Pancreas (tissue), 10 donors: ENCODE results near the gene MPO. TPM values are rescaled to one million over a fixed set of nuclear protein-coding genes. Genes with fewer than 3 reads are reported as not detected.
A peak's percentile ranks its signal among the peaks of the same experiment; 100 is the strongest.

ENCODE experiments used
- ATAC-seq, 4 donors: fragments of 200-7000 bp; cut with Tn5 transposase; one replicate each; pipeline versions ENCODE4 v1.8.0 to v1.9.1; 2020; ENCODE audit warnings: mild to moderate bottlenecking in 4 of 4, moderate library complexity in 4 of 4
- DNase-seq, 6 donors: peaks; one replicate each; pipeline ENCODE4 v3.0.0-alpha.2; 2020
- FAIRE-seq: peaks from 2 replicates; lab custom pipeline; 2012; peaks lifted over from hg19 to GRCh38; lab: Jason Lieb, UNC
- H3K27ac ChIP-seq, 4 donors: fragments of 200-600 bp; sonication (generic); 1 replicate in 3 of 4; 2 replicates in 1 of 4; pipeline versions ENCODE4 v1.5.0 to v1.8.0; 2020
- H3K27me3 ChIP-seq, 4 donors: fragments of 200-600 bp; one replicate each; pipeline ENCODE4 v1.8.0; 2021
- H3K36me3 ChIP-seq, 3 donors: fragments of 200-600 bp; sonication (generic) in 1 of 3; one replicate each; pipeline versions ENCODE4 v1.5.0 to v1.8.0; 2020 to 2021
- H3K4me1 ChIP-seq, 3 donors: fragments of 200-600 bp; one replicate each; pipeline ENCODE4 v1.8.0; 2021
- H3K4me3 ChIP-seq, 4 donors: fragments of 200-600 bp; sonication (generic) in 2 of 4; one replicate each; pipeline versions ENCODE4 v1.5.0 to v1.8.0; 2020 to 2021
- H3K9me3 ChIP-seq, 4 donors: fragments of 200-600 bp; one replicate each; pipeline ENCODE4 v1.8.0; 2021
- WGBS, 2 donors: extraction: QIAGEN DNeasy Blood & Tissue Kit; methylation state at CpG; one replicate each; pipeline ENCODE4 v1.1.7; 2013; 5-methylcytosine and 5-hydroxymethylcytosine counted together
- intact Hi-C, 3 donors: fragments of 100-400 bp; cut with DNase I; formaldehyde crosslinking; loops; one replicate each; pipeline versions ENCODE4 v1.11.1 to v1.14.2; 2022
- polyA plus RNA-seq, 2 donors: library from polyadenylated mRNA; stranded (reverse); fragments of 200-250 nt; gene quantifications; one replicate each; pipeline ENCODE4 v1.2.3, GENCODE V29; 2013
- total RNA-seq, 6 donors: library from RNA; stranded (reverse); fragmentation: NEBNext Ultra II Directional in 4 of 6; extraction: Animal tissue kit (Norgen Biotek cat#: 25700) in 4 of 6; gene quantifications; one replicate each; pipeline versions ENCODE4 v1.2.1 to v1.2.4, GENCODE V29; 2021 to 2023
- TF ChIP-seq, protein P1 (sequence below), 4 donors: fragments of 200-600 bp; sonication (generic) in 3 of 4; IDR thresholded peaks; one replicate each; pipeline versions ENCODE4 v1.5.0 to v1.8.0; 2021; ENCODE audit warnings: antibody characterized with exemption in 4 of 4
- donor health status: healthy with polysubstance abuse.
- donor health status: DM: no; HTN: no; CAD: no; lungs with moderate emphysema.
- donor health status: DM: no; HTN: no; CAD: no.
- donor health status: control.
- donor health status: control.
- donor health status: Bipolar disorder and iron deficiency.
- donor health status: DM: yes; HTN: yes; CAD: no.
- donor health status: DM: no; HTN: no; CAD: no.
- donor health status: DM: no; HTN: no; CAD: no.
- donor health status: DM: yes; HTN: yes; CAD: no.

The MPO gene
- total and polyA plus RNA-seq, 8 donors, result 0.03 to 0.28 (median 0.09) TPM; not detected in 1

DNA sequence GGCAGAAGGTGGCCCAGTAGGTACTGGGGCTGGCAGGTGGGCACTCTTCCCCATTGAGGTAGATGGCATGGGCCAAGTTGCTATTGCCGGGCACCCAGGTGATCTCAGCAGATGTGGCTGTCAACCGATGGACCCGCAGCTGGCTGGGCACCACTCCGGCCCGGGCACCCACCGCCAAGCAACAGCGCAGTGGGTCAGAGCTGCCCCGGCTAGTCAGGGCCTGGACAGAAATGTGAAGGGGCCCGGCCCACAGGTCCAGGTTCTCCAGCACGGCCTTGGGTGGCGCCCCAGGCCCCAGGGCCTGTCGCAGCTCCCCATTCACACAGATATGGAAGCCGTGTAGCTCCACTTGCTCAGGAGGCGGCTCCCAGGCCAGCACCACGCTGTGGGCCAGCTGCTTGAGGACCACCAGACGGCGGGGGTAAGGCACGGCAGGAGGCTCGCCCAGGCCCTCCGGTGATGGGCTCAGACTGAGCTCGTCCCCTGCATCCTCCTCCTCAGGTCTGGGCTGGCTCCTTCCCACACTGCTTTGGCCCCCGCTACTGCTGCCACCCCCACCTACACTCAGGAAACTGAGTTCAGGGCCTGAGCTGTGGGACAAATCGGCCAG is 31.4 kb upstream of the MPO start:
- Histone ChIP-seq H3K4me1 (no peaks in the 10 kb centered on the region), H3K4me3 (no peak overlapping the region), H3K27ac (no peak overlapping the region), H3K27me3 (no peaks in the 10 kb centered on the region), H3K36me3 (no peaks in the 10 kb centered on the region), H3K9me3 (no peaks in the 10 kb centered on the region)
- intact Hi-C loops, result no loop called here
- DNase-seq, result peak in 2 of 6 donors; percentile 45 to 65
- FAIRE-seq, result no peak
- no peak for ATAC-seq
- TF ChIP-seq, protein P1, sequence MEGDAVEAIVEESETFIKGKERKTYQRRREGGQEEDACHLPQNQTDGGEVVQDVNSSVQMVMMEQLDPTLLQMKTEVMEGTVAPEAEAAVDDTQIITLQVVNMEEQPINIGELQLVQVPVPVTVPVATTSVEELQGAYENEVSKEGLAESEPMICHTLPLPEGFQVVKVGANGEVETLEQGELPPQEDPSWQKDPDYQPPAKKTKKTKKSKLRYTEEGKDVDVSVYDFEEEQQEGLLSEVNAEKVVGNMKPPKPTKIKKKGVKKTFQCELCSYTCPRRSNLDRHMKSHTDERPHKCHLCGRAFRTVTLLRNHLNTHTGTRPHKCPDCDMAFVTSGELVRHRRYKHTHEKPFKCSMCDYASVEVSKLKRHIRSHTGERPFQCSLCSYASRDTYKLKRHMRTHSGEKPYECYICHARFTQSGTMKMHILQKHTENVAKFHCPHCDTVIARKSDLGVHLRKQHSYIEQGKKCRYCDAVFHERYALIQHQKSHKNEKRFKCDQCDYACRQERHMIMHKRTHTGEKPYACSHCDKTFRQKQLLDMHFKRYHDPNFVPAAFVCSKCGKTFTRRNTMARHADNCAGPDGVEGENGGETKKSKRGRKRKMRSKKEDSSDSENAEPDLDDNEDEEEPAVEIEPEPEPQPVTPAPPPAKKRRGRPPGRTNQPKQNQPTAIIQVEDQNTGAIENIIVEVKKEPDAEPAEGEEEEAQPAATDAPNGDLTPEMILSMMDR (IDR thresholded peaks at IDR 0.05), result no peak
- WGBS, 2 donors, result 89 to 94% methylated on average over 21 to 23 of the region's 23 CpGs

GRCh38 chr17:58311429-58311894 is 30.7 kb upstream of the MPO start:
- no peak for FAIRE-seq
- ATAC-seq, result no peak
- WGBS, 2 donors, result 85 to 89% methylated on average over 9 of the region's 9 CpGs
- Histone ChIP-seq H3K27ac (no peak overlapping the region), H3K4me3 (no peak overlapping the region), H3K9me3 (no peaks in the 10 kb centered on the region), H3K36me3 (no peaks in the 10 kb centered on the region), H3K4me1 (no peaks in the 10 kb centered on the region), H3K27me3 (no peaks in the 10 kb centered on the region)
- intact Hi-C loops, result no loop called here
- DNase-seq, result peak in 1 of 6 donors; percentile 30
- TF ChIP-seq, protein P1 (IDR thresholded peaks at IDR 0.05), result no peak

GRCh38 chr17:58310511-58311428 is 30.0 kb upstream of the MPO start:
- no peak for FAIRE-seq
- intact Hi-C loops, result no loop called here
- 85 to 89% methylated on average over 23 of the region's 23 CpGs for WGBS, 2 donors
- TF ChIP-seq, protein P1 (IDR thresholded peaks at IDR 0.05), result no peak
- no peak overlapping the region for H3K27ac ChIP-seq
- H3K9me3 ChIP-seq, result no peaks in the 10 kb centered on the region
- H3K36me3 ChIP-seq, result no peaks in the 10 kb centered on the region
- peak in 2 of 6 donors; percentile 50 to 60 for DNase-seq
- H3K4me3 ChIP-seq, result no peak overlapping the region
- no peak for ATAC-seq
- no peaks in the 10 kb centered on the region for H3K27me3 ChIP-seq
- no peaks in the 10 kb centered on the region for H3K4me1 ChIP-seq

DNA sequence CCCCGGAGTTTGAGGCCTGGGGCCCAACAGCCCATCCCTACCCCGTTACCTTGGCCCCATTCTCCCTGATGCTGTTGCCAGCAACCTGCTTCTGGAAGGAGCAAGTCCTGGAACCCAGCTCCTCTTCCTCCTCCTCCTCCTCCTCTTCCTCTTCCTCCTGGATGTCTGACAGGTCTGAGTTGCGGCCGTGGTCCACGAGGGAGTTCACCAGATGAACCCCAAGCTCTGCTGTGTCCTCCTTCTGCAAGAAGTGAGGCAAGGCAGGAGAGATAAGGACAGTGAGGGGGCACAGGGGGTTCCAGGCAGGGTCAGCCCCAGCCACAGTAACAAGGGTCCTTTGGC is 29.2 kb upstream of the MPO start:
- FAIRE-seq (no peak), ATAC-seq (no peak), DNase-seq (no peak)
- WGBS, 2 donors, result 79 to 80% methylated on average over 5 of the region's 5 CpGs
- intact Hi-C loops, result loop anchor here in 2 of 3 donors (5.0 to 10.0 kb wide), 2 partner anchors 135 to 137 kb away; no protein-coding TSS in a partner anchor
- Histone ChIP-seq H3K27me3 (no peaks in the 10 kb centered on the region), H3K4me3 (no peak overlapping the region), H3K9me3 (no peaks in the 10 kb centered on the region), H3K27ac (no peak overlapping the region), H3K36me3 (no peaks in the 10 kb centered on the region), H3K4me1 (no peaks in the 10 kb centered on the region)
- TF ChIP-seq, protein P1 (IDR thresholded peaks at IDR 0.05), result no peak
